GM21360 (cell line): ENCODE measurements around the gene GPR157.

Source experiments
- ATAC-seq: cut with Tn5 transposase; IDR thresholded peaks from one replicate; pipeline ENCODE4 v1.9.1; 2021; ENCODE audit warnings: mild to moderate bottlenecking, moderate library complexity; ENCODE audit not compliant: unreplicated experiment

GPR157 gene

GRCh38 chr1:9066945-9067807 is 61.7 kb downstream of the GPR157 start:
- no peak for ATAC-seq

GRCh38 chr1:9065213-9065751 is 63.6 kb downstream of the GPR157 start:
- ATAC-seq: no peak

GRCh38 chr1:9062846-9063245 is 66.1 kb downstream of the GPR157 start:
- no peak for ATAC-seq

DNA sequence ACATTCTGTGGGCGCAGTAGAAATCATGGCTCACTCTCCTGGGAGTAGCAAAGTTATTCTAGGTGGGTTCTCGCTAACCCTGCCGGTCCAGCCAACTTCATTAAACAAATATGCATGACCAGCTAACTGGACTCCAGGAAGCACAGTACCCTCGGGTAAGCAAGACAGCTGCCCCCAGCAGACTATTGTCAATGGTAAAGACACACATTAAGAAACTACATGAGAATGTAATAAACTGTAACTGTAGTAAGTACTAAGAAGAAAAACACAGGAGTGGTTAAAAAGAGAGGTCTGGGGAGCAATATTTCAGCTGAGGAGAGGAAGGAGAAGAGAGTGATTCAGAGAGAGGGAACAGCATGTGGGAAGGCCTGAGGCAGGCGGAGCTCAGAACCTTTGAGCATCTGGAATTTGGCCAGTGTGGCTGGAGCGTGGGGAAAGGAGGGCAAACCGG is 66.9 kb downstream of the GPR157 start:
- no peak for ATAC-seq

DNA sequence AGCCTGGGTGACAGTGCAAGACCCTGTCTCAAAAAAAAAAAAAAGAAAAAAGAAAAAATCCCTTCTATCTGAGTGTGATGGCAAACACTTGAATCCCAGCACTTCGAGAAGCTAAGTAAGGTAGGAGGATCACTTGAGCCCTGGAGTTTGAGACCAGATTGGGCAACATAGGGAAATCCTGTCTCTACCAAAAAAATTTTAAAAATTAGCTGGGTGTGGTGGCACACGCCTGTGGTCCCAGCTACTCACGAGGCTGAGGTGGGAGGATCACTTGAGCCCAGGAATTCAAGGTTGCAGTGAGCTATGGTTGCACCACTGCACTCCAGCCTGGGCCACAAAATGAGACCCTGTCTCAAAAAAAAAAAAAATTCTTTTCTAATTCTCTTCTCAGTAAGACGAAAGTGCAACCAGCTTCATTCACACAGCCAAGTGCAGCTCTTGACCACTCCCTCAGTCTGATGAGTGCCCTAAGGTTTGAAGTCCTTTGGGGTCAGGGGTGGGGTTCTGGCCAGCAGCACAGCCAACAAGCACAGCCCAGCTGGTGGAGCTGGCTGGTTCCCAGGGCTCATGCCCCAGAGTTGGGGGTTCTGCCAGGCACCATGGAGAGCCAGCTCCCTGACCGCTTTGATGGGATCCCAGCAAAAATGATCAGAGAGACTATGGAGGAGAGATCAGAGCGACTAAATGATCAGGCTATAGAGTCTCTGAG is 67.5 kb downstream of the GPR157 start:
- ATAC-seq: no peak

DNA sequence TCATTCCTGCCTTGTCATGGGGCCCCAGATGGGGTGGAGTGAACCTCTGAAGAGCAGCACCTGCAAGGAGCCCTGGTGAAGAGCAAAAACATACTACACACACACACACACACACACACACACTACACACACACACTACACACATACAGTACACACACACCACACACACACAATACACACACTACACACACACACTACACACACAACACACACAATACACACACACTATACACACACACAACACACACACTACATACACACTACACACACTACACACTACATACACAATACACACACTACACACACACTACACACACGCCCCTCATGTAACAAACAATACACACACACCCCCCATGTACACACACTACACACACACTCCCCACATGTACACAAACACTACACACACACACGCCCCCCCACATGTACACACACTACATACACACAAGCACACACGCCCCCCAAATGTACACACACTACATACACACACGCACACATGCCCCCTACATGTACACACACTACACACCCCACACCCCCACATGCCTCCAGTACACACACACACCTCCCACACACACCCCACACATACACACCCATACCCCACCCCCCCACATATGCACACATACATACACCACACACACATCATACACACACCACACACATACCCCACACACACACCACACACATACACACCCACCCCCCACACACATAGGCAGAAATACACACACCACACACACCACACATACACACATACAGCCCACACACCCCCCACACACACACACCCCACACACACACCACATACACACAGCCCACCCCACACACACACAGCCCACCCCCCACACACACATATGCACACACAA is 68.8 kb downstream of the GPR157 start:
- no peak for ATAC-seq

DNA sequence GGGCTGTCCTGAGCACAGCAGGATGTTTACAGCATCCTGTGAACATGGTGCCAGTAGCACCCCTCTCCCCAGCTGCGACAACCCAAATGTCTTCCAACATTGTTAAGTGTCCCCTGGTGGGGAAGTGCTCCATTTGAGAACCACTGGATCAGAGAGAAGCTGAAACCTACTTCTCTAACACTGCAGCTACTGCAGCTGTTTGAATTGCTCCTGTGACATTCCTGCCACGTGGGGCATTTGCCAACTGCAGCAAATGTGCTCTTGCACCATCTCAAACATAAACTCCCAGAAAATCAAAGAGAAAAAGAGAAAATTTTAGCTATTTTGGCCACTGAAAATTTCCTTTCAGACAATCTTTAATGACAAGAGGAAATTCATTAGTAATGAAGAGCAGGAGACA is 70.4 kb downstream of the GPR157 start:
- no peak for ATAC-seq

DNA sequence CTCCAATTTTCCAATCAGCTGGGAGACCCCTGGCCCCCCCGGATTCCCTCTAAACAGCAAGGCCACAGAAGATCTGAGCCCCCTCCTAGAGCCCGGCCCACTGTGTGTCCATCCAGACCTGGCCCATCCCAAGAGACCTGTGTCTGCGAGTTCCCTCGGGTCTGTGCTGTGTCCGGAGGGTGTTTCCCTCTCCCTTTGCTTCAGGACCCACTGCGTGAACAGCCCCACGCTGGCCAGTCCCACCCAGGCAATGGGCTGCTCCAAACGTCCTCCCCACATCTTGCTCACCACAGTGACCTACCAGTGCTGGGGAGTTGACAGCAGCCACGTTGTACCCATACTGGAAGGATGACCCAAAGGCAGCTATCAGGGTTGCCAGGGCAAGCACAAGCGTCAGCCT is 71.1 kb downstream of the GPR157 start:
- no peak for ATAC-seq

DNA sequence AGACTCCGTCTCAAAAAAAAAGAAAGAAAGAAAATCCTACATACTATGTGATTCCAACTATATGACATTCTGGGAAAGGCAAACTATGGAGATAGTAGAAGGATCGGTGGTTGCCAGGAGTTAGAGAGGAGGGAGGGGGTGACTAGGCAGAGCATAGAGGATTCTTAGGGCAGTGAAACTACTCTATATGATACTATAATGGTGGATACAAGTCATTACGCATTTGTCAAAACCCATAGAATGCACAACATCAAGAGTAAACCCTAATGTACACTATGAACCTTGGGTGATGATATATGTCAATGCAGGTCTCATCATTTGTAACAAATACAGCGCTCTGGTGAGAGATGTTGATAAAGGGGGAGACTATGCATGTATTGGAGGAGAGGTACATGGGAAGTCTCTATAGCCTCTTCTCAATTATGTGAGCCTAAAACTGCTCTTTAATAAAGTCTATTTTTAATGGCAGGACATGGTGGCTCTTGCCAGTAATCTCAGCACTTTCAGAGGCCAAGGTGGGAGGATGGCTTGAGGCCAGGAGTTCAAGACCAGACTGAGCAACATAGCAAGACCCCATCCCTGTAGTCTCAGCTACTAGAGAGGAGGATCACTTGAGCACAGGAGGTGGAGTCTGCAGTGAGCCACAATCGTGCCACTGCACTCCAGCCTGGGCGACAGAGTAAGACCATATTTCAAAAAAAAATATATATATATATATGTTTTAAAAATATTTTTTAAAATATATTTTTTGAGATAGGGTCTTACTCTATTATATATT is 76.4 kb downstream of the GPR157 start:
- no peak for ATAC-seq

DNA sequence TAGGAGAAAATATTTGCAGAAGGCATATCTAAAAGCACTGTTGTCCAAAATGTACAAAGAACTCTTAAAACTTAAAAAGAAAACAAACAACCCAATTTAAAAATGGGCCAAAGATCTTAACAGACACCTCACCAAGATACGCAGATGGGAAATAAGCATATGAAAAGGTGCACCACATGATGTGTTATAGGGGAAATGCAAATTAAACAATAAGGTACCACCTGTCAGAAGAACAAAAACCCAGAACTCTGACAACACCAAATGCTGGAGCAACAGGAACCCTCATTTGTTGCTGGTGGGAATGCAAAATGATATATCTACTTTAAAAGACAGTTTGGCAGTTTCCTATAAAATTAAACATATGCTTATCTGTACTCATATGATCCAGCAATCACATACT is 77.5 kb downstream of the GPR157 start:
- ATAC-seq: no peak

DNA sequence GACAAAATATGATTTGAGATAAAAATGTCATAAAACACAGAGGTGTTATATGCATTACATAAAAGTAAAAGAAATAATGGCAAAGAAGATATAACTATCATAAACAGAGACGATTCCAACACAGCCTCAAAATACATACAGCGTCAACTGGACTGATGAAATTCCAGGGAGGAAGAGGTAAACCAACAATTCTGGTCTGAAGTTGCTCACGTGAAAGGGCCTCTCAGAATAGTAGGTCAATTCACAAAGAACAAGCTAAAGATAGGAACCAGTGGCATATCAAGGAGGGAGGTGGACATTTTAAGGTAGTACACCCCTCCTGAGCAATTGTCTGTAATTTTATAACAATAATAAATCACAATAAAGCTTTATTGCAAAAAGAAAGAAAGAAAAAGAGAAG is 78.1 kb downstream of the GPR157 start:
- no peak for ATAC-seq
